GM23248 (cell line): Measurements from ENCODE around the gene OR10T2. TPM values are rescaled to one million over a fixed set of nuclear protein-coding genes. Genes with fewer than 3 reads are reported as not detected.
"Not testable (repeated sequence)": the region's sequence is repeated elsewhere in the genome, so short reads cannot be mapped to it uniquely, and the experiment has no call there.

ENCODE experiments used
- DNase-seq: peaks from one replicate; pipeline ENCODE4 v3.0.0-alpha.2; 2015
- H2AFZ ChIP-seq: fragments of 200-600 bp; sonication (generic); 2 replicates; pipeline ENCODE4 v1.6.1; 2016; ENCODE audit warnings: antibody characterized with exemption
- H3F3A ChIP-seq: fragments of 200-600 bp; sonication (generic); 2 replicates; pipeline ENCODE4 v1.6.1; 2016; ENCODE audit warnings: mild to moderate bottlenecking, antibody characterized with exemption, mixed run types; ENCODE audit not compliant: insufficient read depth
- H3K27ac ChIP-seq: fragments of 200-600 bp; sonication (generic); 2 replicates; pipeline ENCODE4 v1.5.1; 2016; ENCODE audit warnings: mild to moderate bottlenecking
- H3K27me3 ChIP-seq: fragments of 200-600 bp; sonication (generic); replicated peaks from 2 replicates; pipeline ENCODE4 v1.6.1; 2016; ENCODE audit warnings: mild to moderate bottlenecking; ENCODE audit not compliant: insufficient read depth
- H3K36me3 ChIP-seq: fragments of 200-600 bp; sonication (generic); 2 replicates; pipeline ENCODE4 v1.6.1; 2016; ENCODE audit warnings: low read depth, mild to moderate bottlenecking
- H3K4me1 ChIP-seq: fragments of 200-600 bp; sonication (generic); 2 replicates; pipeline ENCODE4 v1.6.1; 2016; ENCODE audit warnings: mild to moderate bottlenecking; ENCODE audit not compliant: insufficient read depth
- H3K4me2 ChIP-seq: fragments of 200-600 bp; sonication (generic); one replicate; pipeline ENCODE4 v1.6.1; 2016; ENCODE audit warnings: mild to moderate bottlenecking; ENCODE audit not compliant: unreplicated experiment
- H3K4me3 ChIP-seq: fragments of 200-600 bp; sonication (generic); 2 replicates; pipeline ENCODE4 v1.5.1; 2016; ENCODE audit warnings: mild to moderate bottlenecking
- H3K79me2 ChIP-seq: fragments of 200-600 bp; sonication (generic); 2 replicates; pipeline ENCODE4 v1.6.1; 2016; ENCODE audit warnings: mild to moderate bottlenecking; ENCODE audit not compliant: insufficient read depth
- H3K9ac ChIP-seq: fragments of 200-600 bp; sonication (generic); 2 replicates; pipeline ENCODE4 v1.6.1; 2016; ENCODE audit warnings: mild to moderate bottlenecking
- H3K9me2 ChIP-seq: fragments of 200-600 bp; sonication (generic); 2 replicates; pipeline ENCODE4 v1.6.1; 2016; ENCODE audit warnings: mixed run types, mild to moderate bottlenecking, moderate library complexity; ENCODE audit not compliant: insufficient read depth
- H3K9me3 ChIP-seq: fragments of 200-600 bp; sonication (generic); one replicate; pipeline ENCODE4 v1.6.1; 2017; ENCODE audit warnings: low read depth
- H4K20me1 ChIP-seq: fragments of 200-600 bp; sonication (generic); 2 replicates; pipeline ENCODE4 v1.6.0; 2016; ENCODE audit not compliant: insufficient read depth
- EZH2 ChIP-seq: fragments of 200-600 bp; sonication (generic); IDR thresholded peaks from 2 replicates; pipeline ENCODE4 v1.6.1; 2018; ENCODE audit warnings: antibody characterized with exemption, mild to moderate bottlenecking; ENCODE audit not compliant: insufficient read depth, poor library complexity, severe bottlenecking
- EZH2phosphoT487 ChIP-seq: fragments of 200-600 bp; sonication (generic); IDR thresholded peaks from 2 replicates; pipeline ENCODE4 v1.6.1; 2018; ENCODE audit warnings: antibody characterized with exemption, moderate library complexity, mild to moderate bottlenecking, low read depth; ENCODE audit not compliant: insufficient read depth
- WGBS, 2 experiments: methylation state at CpG; one replicate each; pipeline ENCODE4 v1.1.6; 2015 to 2017; ENCODE audit warnings: low lambda C conversion rate in 2 of 2, low coverage in 1 of 2; ENCODE audit errors: missing lambda C conversion rate in 2 of 2; 5-methylcytosine and 5-hydroxymethylcytosine counted together
- in situ Hi-C: fragments of 300-500 bp; cut with MboI; formaldehyde crosslinking; loops from 2 replicates; pipeline ENCODE4 v1.15.0; 2020
- polyA plus RNA-seq: library from polyadenylated mRNA; unstranded; fragments of >200 nt; fragmentation: Nextera tagmentation; extraction: Ambion mirVana; gene quantifications from 2 replicates; pipeline ENCODE4 v1.2.1, GENCODE V29; 2016
- total RNA-seq: library from RNA; depleted of rRNA; stranded (reverse); fragments of >200 nt; shearing (Covaris generic); gene quantifications from 2 replicates; pipeline ENCODE4 v1.2.3, GENCODE V29; 2014

The OR10T2 gene
- total and polyA plus RNA-seq, 2 experiments from 2014 or later: not detected

DNA sequence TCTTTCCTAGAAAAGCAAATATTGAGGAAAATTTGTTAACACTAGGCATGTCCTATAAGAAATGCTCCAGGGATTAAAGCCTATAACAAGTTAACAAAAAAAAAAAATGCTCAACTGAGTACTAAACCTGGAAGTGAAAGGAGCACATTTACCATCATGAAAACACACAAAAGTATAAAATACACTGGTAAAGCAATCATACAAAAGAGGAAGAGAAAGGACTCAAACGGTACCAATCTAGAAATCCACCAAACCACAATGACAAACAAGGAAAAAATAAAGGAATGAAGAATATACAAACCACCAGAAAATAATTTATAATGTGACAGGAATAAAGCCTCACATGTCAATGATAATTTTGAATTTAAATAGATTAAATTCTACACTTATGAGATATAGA, 24.4 kb downstream of the OR10T2 start:
- Histone ChIP-seq H3K4me1 (no peaks in the 10 kb centered on the region), H3K27me3 (no peaks in the 10 kb centered on the region), H3K36me3 (no peaks in the 10 kb centered on the region), H3K4me2 (no peak overlapping the region), H3K4me3 (no peak overlapping the region), H3K9me2 (no peaks in the 10 kb centered on the region), H3F3A (no peaks in the 10 kb centered on the region), H3K9me3 (no peaks in the 10 kb centered on the region), H2AFZ (no peak overlapping the region), H3K9ac (no peak overlapping the region), H3K79me2 (no peaks in the 10 kb centered on the region), H3K27ac (no peak overlapping the region), H4K20me1 (no peaks in the 10 kb centered on the region)
- DNase-seq: no peak
- 22 to 29% methylated on average over 1 of the region's 1 CpG for WGBS, 2 experiments
- in situ Hi-C loops: no loop called here
- TF ChIP-seq EZH2phosphoT487 (no peak), EZH2 (no peak)

DNA sequence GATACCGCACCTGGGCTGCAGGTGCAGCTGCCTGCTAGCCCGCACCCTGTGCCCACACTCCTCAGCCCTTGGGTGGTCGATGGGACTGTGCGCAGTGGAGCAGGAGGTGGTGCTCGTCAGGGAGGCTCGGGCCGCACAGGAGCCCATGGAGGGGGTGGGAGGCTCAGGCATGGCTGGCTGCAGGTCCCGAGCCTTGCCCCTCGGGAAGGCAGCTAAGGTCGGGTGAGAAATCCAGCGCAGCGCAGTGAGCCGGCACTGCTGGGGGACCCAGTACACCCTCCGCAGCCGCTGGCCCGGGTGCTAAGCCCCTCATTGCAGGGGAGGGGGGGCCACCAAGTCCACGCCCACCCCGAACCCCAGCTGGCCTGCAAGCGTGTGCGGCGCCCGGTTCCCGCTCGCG, 25.2 kb downstream of the OR10T2 start:
- H3K9me2 ChIP-seq, H3K36me3 ChIP-seq, H3K4me2 ChIP-seq, H3F3A ChIP-seq, DNase-seq, H3K27ac ChIP-seq, H3K4me1 ChIP-seq, H3K9ac ChIP-seq, in situ Hi-C loops, H3K4me3 ChIP-seq, H3K79me2 ChIP-seq, H4K20me1 ChIP-seq, H3K9me3 ChIP-seq, H3K27me3 ChIP-seq, H2AFZ ChIP-seq: not testable (repeated sequence)
- WGBS, 2 experiments: 66 to 72% methylated on average over 19 to 20 of the region's 25 CpGs

DNA sequence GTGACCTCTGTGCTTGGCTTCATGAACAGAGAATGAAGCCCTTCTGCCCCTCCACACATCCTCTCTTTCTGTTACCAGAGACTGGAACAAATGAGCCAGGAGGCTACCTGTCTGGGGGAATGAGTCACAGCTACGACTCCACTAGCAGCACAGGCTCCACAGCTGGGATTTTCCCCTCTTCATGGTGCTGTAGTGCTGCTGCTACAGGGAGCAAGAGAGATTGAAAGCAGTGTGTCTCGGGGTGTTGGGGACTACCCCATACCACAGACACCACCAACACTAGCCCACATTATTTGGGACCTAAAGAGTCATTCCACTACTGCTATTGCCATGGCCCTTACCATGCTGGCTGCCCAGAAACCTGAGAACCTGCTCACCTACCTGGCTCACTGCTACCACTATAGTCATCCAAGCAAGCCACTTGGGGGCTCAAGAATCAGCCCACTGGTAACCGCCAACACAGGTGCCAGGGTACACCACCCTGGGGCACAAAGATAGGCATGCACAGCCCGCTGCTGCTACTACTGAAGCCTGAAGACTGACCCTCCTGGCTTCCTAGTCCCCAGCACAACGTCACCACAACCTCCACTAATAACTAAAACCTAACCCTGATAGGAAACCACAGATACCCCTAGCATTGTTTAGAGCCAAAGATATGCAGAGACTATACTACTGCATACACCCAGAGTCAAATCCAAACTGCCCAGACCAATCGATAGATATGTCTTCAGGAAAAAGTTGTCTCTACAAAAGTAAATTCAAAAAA, 27.9 kb downstream of the OR10T2 start:
- H3K79me2 ChIP-seq: no peaks in the 10 kb centered on the region
- no peak overlapping the region for H3K4me2 ChIP-seq
- no peaks in the 10 kb centered on the region for H3K9me2 ChIP-seq
- no peaks in the 10 kb centered on the region for H3F3A ChIP-seq
- TF ChIP-seq EZH2: no peak
- TF ChIP-seq EZH2phosphoT487: no peak
- no peak overlapping the region for H2AFZ ChIP-seq
- H3K27ac ChIP-seq: no peak overlapping the region
- no peak for DNase-seq
- 10 to 11% methylated on average over 6 of the region's 6 CpGs for WGBS, 2 experiments
- no peaks in the 10 kb centered on the region for H3K36me3 ChIP-seq
- H4K20me1 ChIP-seq: no peaks in the 10 kb centered on the region
- H3K27me3 ChIP-seq: no peaks in the 10 kb centered on the region
- no peak overlapping the region for H3K4me3 ChIP-seq
- in situ Hi-C loops: no loop called here
- no peaks in the 10 kb centered on the region for H3K4me1 ChIP-seq
- no peak overlapping the region for H3K9ac ChIP-seq
- no peaks in the 10 kb centered on the region for H3K9me3 ChIP-seq

DNA sequence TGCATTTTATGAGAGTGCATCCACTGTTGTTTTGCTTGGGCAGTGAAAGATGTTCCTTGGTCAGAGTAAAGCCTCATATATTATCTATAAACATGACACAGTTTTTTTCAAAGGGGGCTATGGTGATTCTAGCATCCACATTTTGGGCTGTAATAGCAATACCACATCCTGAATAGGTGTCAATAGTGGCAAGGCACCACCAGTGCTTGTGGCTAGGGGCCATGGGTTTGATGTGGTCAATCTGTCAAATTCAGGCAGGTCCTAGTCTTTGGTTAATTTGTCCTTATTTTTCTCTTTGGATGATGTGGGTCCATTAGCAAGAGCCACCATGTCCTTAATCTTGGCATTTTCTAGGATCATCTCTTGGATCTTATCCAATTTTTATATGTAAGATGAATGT, 32.5 kb downstream of the OR10T2 start:
- in situ Hi-C loops: no loop called here
- no peaks in the 10 kb centered on the region for H3K79me2 ChIP-seq
- no peaks in the 10 kb centered on the region for H3K27me3 ChIP-seq
- H3K4me1 ChIP-seq: no peaks in the 10 kb centered on the region
- no peaks in the 10 kb centered on the region for H3K9me2 ChIP-seq
- H3F3A ChIP-seq: no peaks in the 10 kb centered on the region
- no peak overlapping the region for H3K9ac ChIP-seq
- H3K27ac ChIP-seq: no peak overlapping the region
- H3K36me3 ChIP-seq: no peaks in the 10 kb centered on the region
- H4K20me1 ChIP-seq: no peaks in the 10 kb centered on the region
- H3K4me2 ChIP-seq: no peak overlapping the region
- no peak overlapping the region for H2AFZ ChIP-seq
- DNase-seq: no peak
- H3K9me3 ChIP-seq: no peaks in the 10 kb centered on the region
- no peak for TF ChIP-seq EZH2
- TF ChIP-seq EZH2phosphoT487: no peak
- H3K4me3 ChIP-seq: no peak overlapping the region

DNA sequence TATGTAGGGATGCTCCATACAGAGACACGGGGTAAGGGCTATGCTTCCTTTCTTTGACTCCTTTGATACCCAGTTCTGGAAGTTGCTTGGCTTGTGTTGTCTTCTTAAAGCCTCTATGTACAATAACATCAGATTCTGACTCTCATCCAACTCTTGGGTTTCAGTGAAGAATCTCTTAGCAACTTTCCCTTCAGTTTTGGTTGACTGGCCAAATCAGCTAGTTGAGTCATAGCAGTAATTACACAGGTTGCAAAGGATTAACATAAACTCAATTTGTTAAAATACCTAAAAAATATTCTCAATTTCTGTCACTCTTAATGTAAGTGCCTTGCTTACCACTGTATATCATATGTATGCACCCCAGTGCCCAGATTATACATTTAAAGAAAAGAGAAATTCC, 36.3 kb downstream of the OR10T2 start:
- WGBS, 2 experiments: 0 to 8% methylated on average over 1 of the region's 1 CpG
- H3K4me2 ChIP-seq: no peak overlapping the region
- H4K20me1 ChIP-seq: no peaks in the 10 kb centered on the region
- no peaks in the 10 kb centered on the region for H3K4me1 ChIP-seq
- no peaks in the 10 kb centered on the region for H3K9me2 ChIP-seq
- H3K9ac ChIP-seq: no peak overlapping the region
- H3K4me3 ChIP-seq: no peak overlapping the region
- no peak for TF ChIP-seq EZH2
- no peak for TF ChIP-seq EZH2phosphoT487
- H3F3A ChIP-seq: no peaks in the 10 kb centered on the region
- no peak overlapping the region for H2AFZ ChIP-seq
- no peaks in the 10 kb centered on the region for H3K79me2 ChIP-seq
- H3K36me3 ChIP-seq: no peaks in the 10 kb centered on the region
- no peak for DNase-seq
- in situ Hi-C loops: no loop called here
- H3K9me3 ChIP-seq: no peaks in the 10 kb centered on the region
- no peaks in the 10 kb centered on the region for H3K27me3 ChIP-seq
- H3K27ac ChIP-seq: no peak overlapping the region
